ENCODE measurements around the gene TMEM200B. TPM values are rescaled to one million over a fixed set of nuclear protein-coding genes. Genes with fewer than 3 reads are reported as not detected.

The TMEM200B gene
- total RNA-seq, 1 experiment from 2014 or later, result 11.3 TPM

- TF ChIP-seq TCF7L2 (IDR thresholded peaks at IDR 0.05; ENCODE audit: borderline replicate concordance, extremely low read depth, insufficient read depth, insufficient read length) (no peak), YY1 (IDR thresholded peaks at IDR 0.05; ENCODE audit: extremely low read depth, insufficient replicate concordance, low read depth, low read length) (no peak), ZNF274 (IDR thresholded peaks at IDR 0.05; ENCODE audit: low read depth, low read length) (no peak), EZH2phosphoT487 (IDR thresholded peaks at IDR 0.05; ENCODE audit: borderline replicate concordance) (no peak), ELF1 (IDR thresholded peaks at IDR 0.05; ENCODE audit: borderline replicate concordance, low read depth) (no peak)
- Histone ChIP-seq H3K4me1 (ENCODE audit: control insufficient read depth in 1 of 2, insufficient read depth in 2 of 2, low read length in 2 of 2) (peaks cover 0 to 7% of the 10 kb centered on the region in 2 experiments; a peak in 1 of 4 replicates), H3K27me3 (ENCODE audit: insufficient read depth, low read length) (no peaks in the 10 kb centered on the region), H3K9me2 (ENCODE audit: insufficient read depth) (no peaks in the 10 kb centered on the region), H3K27ac (ENCODE audit: low read depth, low read length) (no peak overlapping the region), H3K36me3 (ENCODE audit: control insufficient read depth in 1 of 2, insufficient read depth in 2 of 2, low read length in 2 of 2) (peaks cover 15 to 21% of the 10 kb centered on the region in 2 experiments; a peak in 3 of 4 replicates), H3K4me2 (ENCODE audit: low read length) (no peak overlapping the region), H3K79me2 (ENCODE audit: insufficient read depth, low read length) (no peaks in the 10 kb centered on the region), H3K9me3 (ENCODE audit: control insufficient read depth in 1 of 2, insufficient read depth in 1 of 2, low read depth in 1 of 2, low read length in 2 of 2) (no peaks in the 10 kb centered on the region), H2AFZ (ENCODE audit: low read depth, low read length, poor library complexity, severe bottlenecking) (no peak overlapping the region), H3K4me3 (replicated peaks in 1 of 2; ENCODE audit: low read depth in 1 of 2, low read length in 2 of 2) (no peak overlapping the region), H4K20me1 (ENCODE audit: insufficient read depth) (no peaks in the 10 kb centered on the region), H3K9ac (ENCODE audit: low read length) (no peak overlapping the region)
- intact Hi-C loops (cut with micrococcal nuclease), result no loop called here
- ATAC-seq (no peak), DNase-seq (ENCODE audit: low read depth, low spot score) (no peak)
- POLR2A ChIA-PET, result no interaction called here
- CTCF ChIA-PET, result no interaction called here
- BruUV-seq (replicated peaks), result TSS peak; percentile 34
- RAD21 ChIA-PET (ENCODE audit: low non-redundant PET in 1 of 2, low total read pairs in 2 of 2, uncharacterized antibody in 2 of 2, unreplicated experiment in 2 of 2), result no interaction called here
Observed at GRCh38 chr1:29142714-29143113, 19.0 kb upstream of the TMEM200B start.

GRCh38 chr1:29136391-29136915 is 12.8 kb upstream of the TMEM200B start:
- H3K4me1 ChIP-seq (ENCODE audit: control insufficient read depth in 1 of 2, insufficient read depth in 2 of 2, low read length in 2 of 2), result peaks cover 0 to 2% of the 10 kb centered on the region in 2 experiments; a peak in 1 of 4 replicates
- no peak for DNase-seq (ENCODE audit: low read depth, low spot score)
- no peaks in the 10 kb centered on the region for H4K20me1 ChIP-seq (ENCODE audit: insufficient read depth)
- no peak for ATAC-seq
- no peaks in the 10 kb centered on the region for H3K36me3 ChIP-seq (ENCODE audit: control insufficient read depth in 1 of 2, insufficient read depth in 2 of 2, low read length in 2 of 2)
- no peaks in the 10 kb centered on the region for H3K27me3 ChIP-seq (ENCODE audit: insufficient read depth, low read length)
- ChIA-PET RAD21 (ENCODE audit: low non-redundant PET in 1 of 2, low total read pairs in 2 of 2, uncharacterized antibody in 2 of 2, unreplicated experiment in 2 of 2) (interaction anchor here in 1 of 2 experiments (0.6 to 1.0 kb wide), 2 partner anchors 254 to 1385 kb away, joined by 3 to 4 read pairs; no protein-coding TSS in a partner anchor), POLR2A (interaction anchor here (0.7 kb wide), 1 partner anchor 14 kb away, joined by 3 read pairs; no protein-coding TSS in a partner anchor), CTCF (no interaction called here)
- intact Hi-C loops (cut with micrococcal nuclease), result no loop called here
- no peaks in the 10 kb centered on the region for H3K9me3 ChIP-seq (ENCODE audit: control insufficient read depth in 1 of 2, insufficient read depth in 1 of 2, low read depth in 1 of 2, low read length in 2 of 2)
- H3K79me2 ChIP-seq (ENCODE audit: insufficient read depth, low read length), result no peaks in the 10 kb centered on the region
- no peak overlapping the region for H3K27ac ChIP-seq (ENCODE audit: low read depth, low read length)
- no peak overlapping the region for H3K9ac ChIP-seq (ENCODE audit: low read length)
- H3K9me2 ChIP-seq (ENCODE audit: insufficient read depth), result no peaks in the 10 kb centered on the region
- H2AFZ ChIP-seq (ENCODE audit: low read depth, low read length, poor library complexity, severe bottlenecking), result no peak overlapping the region
- no TSS peak for BruUV-seq (replicated peaks)
- no peak overlapping the region for H3K4me2 ChIP-seq (ENCODE audit: low read length)
- H3K4me3 ChIP-seq (replicated peaks in 1 of 2; ENCODE audit: low read depth in 1 of 2, low read length in 2 of 2), result no peak overlapping the region
- TF ChIP-seq EZH2phosphoT487 (IDR thresholded peaks at IDR 0.05; ENCODE audit: borderline replicate concordance) (no peak), REST (IDR thresholded peaks at IDR 0.05; ENCODE audit: low read depth) (no peak), SRF (IDR thresholded peaks at IDR 0.05; ENCODE audit: low read depth) (no peak), FOSL1 (IDR thresholded peaks at IDR 0.05; ENCODE audit: low read depth) (no peak), EZH2 (IDR thresholded peaks at IDR 0.05) (no peak), CTCF (IDR thresholded peaks at IDR 0.05 in 2 of 3, conservative IDR thresholded peaks at IDR 0.05 in 1 of 3; ENCODE audit: borderline replicate concordance in 1 of 3, insufficient read depth in 1 of 3, low read depth in 2 of 3, low read length in 2 of 3) (no peak), SP1 (IDR thresholded peaks at IDR 0.05; ENCODE audit: low read depth) (no peak), MAX (IDR thresholded peaks at IDR 0.05) (no peak), TCF7L2 (IDR thresholded peaks at IDR 0.05; ENCODE audit: borderline replicate concordance, extremely low read depth, insufficient read depth, insufficient read length) (no peak), RAD21 (IDR thresholded peaks at IDR 0.05; ENCODE audit: low read depth) (no peak), JUND (IDR thresholded peaks at IDR 0.05) (no peak)

Data from HCT116 (cell line).